Esophagus muscularis mucosa (tissue), 4 donors: ENCODE data around the gene RAI14.

Source experiments
- EP300 ChIP-seq: sonication (generic); formaldehyde crosslinking; IDR thresholded peaks from one replicate; pipeline ENCODE4 v1.6.1; 2017; ENCODE audit warnings: antibody characterized with exemption
- POLR2A ChIP-seq: fragments of 450-650 bp; IDR thresholded peaks from one replicate; pipeline ENCODE4 v1.6.1; 2017; ENCODE audit warnings: antibody characterized with exemption, moderate library complexity, mild to moderate bottlenecking, low read depth
- POLR2AphosphoS5 ChIP-seq, 2 donors: sonication (generic); formaldehyde crosslinking; IDR thresholded peaks; one replicate each; pipeline ENCODE4 v1.6.1; 2017; ENCODE audit warnings: antibody characterized with exemption in 2 of 2
- TF ChIP-seq, protein P1 (sequence below), 3 experiments: fragments of 200-600 bp in 2 of 3; fragments of 450-650 bp in 1 of 3; sonication (generic) in 2 of 3; IDR thresholded peaks; one replicate each; pipeline ENCODE4 v1.5.1; 2017 to 2019; ENCODE audit warnings: antibody characterized with exemption in 3 of 3, mild to moderate bottlenecking in 2 of 3, moderate library complexity in 1 of 3

DNA sequence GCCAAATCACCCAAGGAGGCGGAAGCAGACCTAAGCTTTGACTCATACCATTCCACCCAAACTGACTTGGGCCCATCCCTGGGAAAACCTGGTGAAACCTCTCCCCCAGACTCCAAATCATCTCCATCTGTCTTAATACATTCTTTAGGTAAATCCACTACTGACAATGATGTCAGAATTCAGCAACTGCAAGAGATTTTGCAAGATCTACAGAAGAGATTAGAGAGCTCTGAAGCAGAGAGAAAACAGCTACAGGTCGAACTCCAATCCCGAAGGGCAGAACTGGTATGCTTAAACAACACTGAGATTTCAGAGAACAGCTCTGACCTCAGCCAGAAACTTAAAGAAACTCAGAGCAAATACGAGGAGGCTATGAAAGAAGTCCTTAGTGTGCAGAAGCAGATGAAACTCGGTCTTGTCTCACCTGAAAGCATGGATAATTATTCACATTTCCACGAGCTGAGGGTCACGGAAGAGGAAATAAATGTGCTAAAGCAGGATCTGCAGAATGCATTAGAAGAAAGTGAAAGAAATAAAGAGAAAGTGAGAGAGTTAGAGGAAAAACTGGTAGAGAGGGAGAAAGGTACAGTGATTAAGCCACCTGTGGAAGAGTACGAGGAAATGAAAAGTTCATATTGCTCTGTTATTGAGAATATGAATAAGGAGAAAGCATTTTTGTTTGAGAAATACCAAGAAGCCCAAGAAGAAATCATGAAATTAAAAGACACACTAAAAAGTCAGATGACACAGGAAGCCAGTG, 167.0 kb downstream of the RAI14 start:
- TF ChIP-seq, protein P1, sequence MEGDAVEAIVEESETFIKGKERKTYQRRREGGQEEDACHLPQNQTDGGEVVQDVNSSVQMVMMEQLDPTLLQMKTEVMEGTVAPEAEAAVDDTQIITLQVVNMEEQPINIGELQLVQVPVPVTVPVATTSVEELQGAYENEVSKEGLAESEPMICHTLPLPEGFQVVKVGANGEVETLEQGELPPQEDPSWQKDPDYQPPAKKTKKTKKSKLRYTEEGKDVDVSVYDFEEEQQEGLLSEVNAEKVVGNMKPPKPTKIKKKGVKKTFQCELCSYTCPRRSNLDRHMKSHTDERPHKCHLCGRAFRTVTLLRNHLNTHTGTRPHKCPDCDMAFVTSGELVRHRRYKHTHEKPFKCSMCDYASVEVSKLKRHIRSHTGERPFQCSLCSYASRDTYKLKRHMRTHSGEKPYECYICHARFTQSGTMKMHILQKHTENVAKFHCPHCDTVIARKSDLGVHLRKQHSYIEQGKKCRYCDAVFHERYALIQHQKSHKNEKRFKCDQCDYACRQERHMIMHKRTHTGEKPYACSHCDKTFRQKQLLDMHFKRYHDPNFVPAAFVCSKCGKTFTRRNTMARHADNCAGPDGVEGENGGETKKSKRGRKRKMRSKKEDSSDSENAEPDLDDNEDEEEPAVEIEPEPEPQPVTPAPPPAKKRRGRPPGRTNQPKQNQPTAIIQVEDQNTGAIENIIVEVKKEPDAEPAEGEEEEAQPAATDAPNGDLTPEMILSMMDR (IDR thresholded peaks at IDR 0.05): no peak
- TF ChIP-seq POLR2A (no peak), EP300 (no peak), POLR2AphosphoS5 (IDR thresholded peaks at IDR 0.05) (no peak)
